ENCODE measurements around the gene SLC39A11.

- TF ChIP-seq, protein P1, sequence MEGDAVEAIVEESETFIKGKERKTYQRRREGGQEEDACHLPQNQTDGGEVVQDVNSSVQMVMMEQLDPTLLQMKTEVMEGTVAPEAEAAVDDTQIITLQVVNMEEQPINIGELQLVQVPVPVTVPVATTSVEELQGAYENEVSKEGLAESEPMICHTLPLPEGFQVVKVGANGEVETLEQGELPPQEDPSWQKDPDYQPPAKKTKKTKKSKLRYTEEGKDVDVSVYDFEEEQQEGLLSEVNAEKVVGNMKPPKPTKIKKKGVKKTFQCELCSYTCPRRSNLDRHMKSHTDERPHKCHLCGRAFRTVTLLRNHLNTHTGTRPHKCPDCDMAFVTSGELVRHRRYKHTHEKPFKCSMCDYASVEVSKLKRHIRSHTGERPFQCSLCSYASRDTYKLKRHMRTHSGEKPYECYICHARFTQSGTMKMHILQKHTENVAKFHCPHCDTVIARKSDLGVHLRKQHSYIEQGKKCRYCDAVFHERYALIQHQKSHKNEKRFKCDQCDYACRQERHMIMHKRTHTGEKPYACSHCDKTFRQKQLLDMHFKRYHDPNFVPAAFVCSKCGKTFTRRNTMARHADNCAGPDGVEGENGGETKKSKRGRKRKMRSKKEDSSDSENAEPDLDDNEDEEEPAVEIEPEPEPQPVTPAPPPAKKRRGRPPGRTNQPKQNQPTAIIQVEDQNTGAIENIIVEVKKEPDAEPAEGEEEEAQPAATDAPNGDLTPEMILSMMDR (IDR thresholded peaks at IDR 0.05) = no peak
- TF ChIP-seq POLR2AphosphoS5 (IDR thresholded peaks at IDR 0.05) (no peak), POLR2A (IDR thresholded peaks at IDR 0.05) (no peak)
These were observed 359.4 kb downstream of the SLC39A11 start for GRCh38 chr17:72732893-72733618.
